Activated naive CD8-positive, alpha-beta T cell (primary cell): Measurements from ENCODE around the gene ABHD17C.
"Not testable (repeated sequence)": the region's sequence is repeated elsewhere in the genome, so short reads cannot be mapped to it uniquely, and the experiment has no call there.

Experiments used
- H3K27ac Mint-ChIP-seq: one replicate; pipeline ENCODE4 v1.8.0; 2021; ENCODE audit warnings: mixed read lengths
- H3K27me3 Mint-ChIP-seq: one replicate; pipeline ENCODE4 v1.8.0; 2021; ENCODE audit warnings: mixed read lengths
- H3K36me3 Mint-ChIP-seq: one replicate; pipeline ENCODE4 v1.8.0; 2021; ENCODE audit warnings: mixed read lengths
- H3K4me1 Mint-ChIP-seq: one replicate; pipeline ENCODE4 v1.8.0; 2021; ENCODE audit warnings: low read depth, mixed read lengths
- H3K4me3 Mint-ChIP-seq: one replicate; pipeline ENCODE4 v1.8.0; 2021; ENCODE audit warnings: mild to moderate bottlenecking, mixed read lengths
- H3K9me3 Mint-ChIP-seq: one replicate; pipeline ENCODE4 v1.8.0; 2021; ENCODE audit warnings: low read depth, mixed read lengths

ABHD17C gene

GRCh38 chr15:80755885-80756284 is 60.8 kb downstream of the ABHD17C start:
- H3K4me3 Mint-ChIP-seq: no peak overlapping the region
- H3K27ac Mint-ChIP-seq: no peak overlapping the region
- peaks cover 4% of the 10 kb centered on the region for H3K36me3 Mint-ChIP-seq
- H3K4me1 Mint-ChIP-seq: no peaks in the 10 kb centered on the region
- H3K27me3 Mint-ChIP-seq: no peaks in the 10 kb centered on the region
- no peaks in the 10 kb centered on the region for H3K9me3 Mint-ChIP-seq

GRCh38 chr15:80758130-80758745 is 63.1 kb downstream of the ABHD17C start:
- H3K9me3 Mint-ChIP-seq: no peaks in the 10 kb centered on the region
- H3K27me3 Mint-ChIP-seq: no peaks in the 10 kb centered on the region
- no peaks in the 10 kb centered on the region for H3K4me1 Mint-ChIP-seq
- H3K36me3 Mint-ChIP-seq: peaks cover 4% of the 10 kb centered on the region
- no peak overlapping the region for H3K27ac Mint-ChIP-seq
- no peak overlapping the region for H3K4me3 Mint-ChIP-seq

- Mint-ChIP-seq H3K9me3 (no peaks in the 10 kb centered on the region), H3K27ac (no peak overlapping the region), H3K36me3 (no peaks in the 10 kb centered on the region), H3K4me1 (no peaks in the 10 kb centered on the region), H3K4me3 (no peak overlapping the region), H3K27me3 (no peaks in the 10 kb centered on the region)
Measured at GRCh38 chr15:80760960-80761359, 65.8 kb downstream of the ABHD17C start.

- Mint-ChIP-seq H3K4me1 (no peaks in the 10 kb centered on the region), H3K27ac (no peak overlapping the region), H3K36me3 (no peaks in the 10 kb centered on the region), H3K9me3 (no peaks in the 10 kb centered on the region), H3K4me3 (no peak overlapping the region), H3K27me3 (no peaks in the 10 kb centered on the region)
Measured at GRCh38 chr15:80761754-80762153, 66.6 kb downstream of the ABHD17C start.

- not testable (repeated sequence) for H3K27me3 Mint-ChIP-seq, H3K27ac Mint-ChIP-seq, H3K36me3 Mint-ChIP-seq, H3K9me3 Mint-ChIP-seq, H3K4me1 Mint-ChIP-seq, H3K4me3 Mint-ChIP-seq
Measured at GRCh38 chr15:80763235-80763634, 68.1 kb downstream of the ABHD17C start.

GRCh38 chr15:80764535-80764934 is 69.4 kb downstream of the ABHD17C start:
- Mint-ChIP-seq H3K9me3 (no peaks in the 10 kb centered on the region), H3K4me3 (no peak overlapping the region), H3K4me1 (no peaks in the 10 kb centered on the region), H3K27me3 (peaks cover 4% of the 10 kb centered on the region), H3K36me3 (no peaks in the 10 kb centered on the region), H3K27ac (no peak overlapping the region)

- Mint-ChIP-seq H3K9me3 (no peaks in the 10 kb centered on the region), H3K36me3 (no peaks in the 10 kb centered on the region), H3K27ac (no peak overlapping the region), H3K27me3 (peaks cover 5% of the 10 kb centered on the region), H3K4me1 (no peaks in the 10 kb centered on the region), H3K4me3 (no peak overlapping the region)
Measured at GRCh38 chr15:80766275-80766674, 71.2 kb downstream of the ABHD17C start.

- H3K36me3 Mint-ChIP-seq: no peaks in the 10 kb centered on the region
- H3K4me3 Mint-ChIP-seq: no peak overlapping the region
- H3K27ac Mint-ChIP-seq: no peak overlapping the region
- no peaks in the 10 kb centered on the region for H3K9me3 Mint-ChIP-seq
- H3K27me3 Mint-ChIP-seq: peaks cover 7% of the 10 kb centered on the region
- H3K4me1 Mint-ChIP-seq: no peaks in the 10 kb centered on the region
Measured at GRCh38 chr15:80768158-80768557, 73.0 kb downstream of the ABHD17C start.

- Mint-ChIP-seq H3K4me3 (no peak overlapping the region), H3K27me3 (peaks cover 7% of the 10 kb centered on the region), H3K36me3 (no peaks in the 10 kb centered on the region), H3K4me1 (no peaks in the 10 kb centered on the region), H3K27ac (no peak overlapping the region), H3K9me3 (no peaks in the 10 kb centered on the region)
Measured at GRCh38 chr15:80769153-80769828, 74.2 kb downstream of the ABHD17C start.

GRCh38 chr15:80769829-80770705 is 75.0 kb downstream of the ABHD17C start:
- no peaks in the 10 kb centered on the region for H3K9me3 Mint-ChIP-seq
- H3K27me3 Mint-ChIP-seq: peaks cover 8% of the 10 kb centered on the region
- no peaks in the 10 kb centered on the region for H3K4me1 Mint-ChIP-seq
- H3K4me3 Mint-ChIP-seq: no peak overlapping the region
- no peak overlapping the region for H3K27ac Mint-ChIP-seq
- no peaks in the 10 kb centered on the region for H3K36me3 Mint-ChIP-seq

- no peaks in the 10 kb centered on the region for H3K9me3 Mint-ChIP-seq
- no peaks in the 10 kb centered on the region for H3K4me1 Mint-ChIP-seq
- no peak overlapping the region for H3K4me3 Mint-ChIP-seq
- no peaks in the 10 kb centered on the region for H3K36me3 Mint-ChIP-seq
- H3K27ac Mint-ChIP-seq: no peak overlapping the region
- H3K27me3 Mint-ChIP-seq: peaks cover 13% of the 10 kb centered on the region
Measured at GRCh38 chr15:80773122-80773551, 78.0 kb downstream of the ABHD17C start.

GRCh38 chr15:80773792-80774352 is 78.8 kb downstream of the ABHD17C start:
- H3K27ac Mint-ChIP-seq: no peak overlapping the region

GRCh38 chr15:80774486-80774885 is 79.4 kb downstream of the ABHD17C start:
- Mint-ChIP-seq H3K27ac (no peak overlapping the region), H3K36me3 (no peaks in the 10 kb centered on the region), H3K9me3 (no peaks in the 10 kb centered on the region), H3K4me1 (no peaks in the 10 kb centered on the region), H3K4me3 (no peak overlapping the region), H3K27me3 (peaks cover 15% of the 10 kb centered on the region)

More at GRCh38 chr15:80773792-80774352, 78.8 kb downstream of the ABHD17C start:
- H3K27me3 Mint-ChIP-seq: peaks cover 17% of the 10 kb centered on the region
- no peaks in the 10 kb centered on the region for H3K9me3 Mint-ChIP-seq
- H3K4me1 Mint-ChIP-seq: no peaks in the 10 kb centered on the region
- no peak overlapping the region for H3K4me3 Mint-ChIP-seq
- H3K36me3 Mint-ChIP-seq: no peaks in the 10 kb centered on the region

- peaks cover 7% of the 10 kb centered on the region for H3K4me1 Mint-ChIP-seq
- no peaks in the 10 kb centered on the region for H3K36me3 Mint-ChIP-seq
- no peak overlapping the region for H3K4me3 Mint-ChIP-seq
- H3K27ac Mint-ChIP-seq: no peak overlapping the region
- H3K9me3 Mint-ChIP-seq: no peaks in the 10 kb centered on the region
- peaks cover 22% of the 10 kb centered on the region for H3K27me3 Mint-ChIP-seq
Measured at GRCh38 chr15:80775338-80775737, 80.2 kb downstream of the ABHD17C start.
